ENCODE results near the gene PHLDA2. TPM values are rescaled to one million over a fixed set of nuclear protein-coding genes. Genes with fewer than 3 reads are reported as not detected.

PHLDA2 gene
- total and polyA plus RNA-seq, 4 experiments from 2014 or later: 0.58 to 1.9 (median 1.1) TPM

GRCh38 chr11:2880646-2881045 lies 48.6 kb downstream of the PHLDA2 start:
- Histone ChIP-seq H3K4me3 (ENCODE audit: low read length in 2 of 2) (no peak overlapping the region), H3K9me3 (ENCODE audit: control insufficient read depth in 1 of 2, low read length in 2 of 2) (no peaks in the 10 kb centered on the region), H3K36me3 (ENCODE audit: insufficient read depth, low read length) (no peaks in the 10 kb centered on the region), H3K27me3 (ENCODE audit: insufficient read depth, low read length) (no peaks in the 10 kb centered on the region), H3K27ac (ENCODE audit: low read depth, low read length) (no peak overlapping the region), H3K4me1 (ENCODE audit: insufficient read depth, low read length) (no peaks in the 10 kb centered on the region)
- Mint-ChIP-seq H3K4me1 (peaks cover 0 to 4% (median under 1%) of the 10 kb centered on the region in 4 donors), H3K27ac (peak overlapping the region in 1 of 7 donors; percentile 36), H3K36me3 (peaks cover 0 to 1% of the 10 kb centered on the region in 2 donors), H3K4me3 (no peak overlapping the region), H3K27me3 (peaks cover 0 to under 1% of the 10 kb centered on the region in 2 donors), H3K9me3 (peaks cover 0 to 4% (median under 1%) of the 10 kb centered on the region in 8 donors)
- POLR2A ChIA-PET (ENCODE audit: partially characterized antibody): no interaction called here
- intact Hi-C loops (cut with micrococcal nuclease): no loop called here
- CTCF ChIA-PET (ENCODE audit: partially characterized antibody): interaction anchor here (1.0 kb wide), 1 partner anchor 12 kb away, joined by 5 read pairs; no protein-coding TSS in a partner anchor
- DNase-seq: no peak

DNA sequence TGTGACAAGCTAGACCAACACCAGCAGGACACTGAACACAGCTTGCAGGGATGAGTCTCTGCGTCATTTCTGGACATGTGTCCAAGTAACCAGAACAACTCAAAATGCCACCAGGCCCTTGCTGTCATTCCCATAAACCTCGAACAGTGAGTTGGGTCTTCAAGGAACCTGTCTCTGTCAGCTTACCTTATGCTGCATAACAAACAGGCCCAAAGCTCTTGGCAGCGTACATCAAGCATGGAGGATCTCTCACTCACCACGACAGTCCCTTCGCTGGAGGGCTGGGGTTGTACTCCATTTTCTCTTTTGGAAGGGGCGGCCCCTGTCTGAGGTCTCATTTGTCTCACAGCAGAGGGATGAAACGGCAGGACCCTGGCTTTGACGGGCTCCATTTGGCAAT lies 50.4 kb downstream of the PHLDA2 start:
- ChIA-PET POLR2A (ENCODE audit: partially characterized antibody) (interaction anchor here (0.8 kb wide), 1 partner anchor 9 kb away, joined by 3 read pairs; no protein-coding TSS in a partner anchor), CTCF (ENCODE audit: partially characterized antibody) (interaction anchor here (1.2 to 4.0 kb wide), 4 partner anchors 7 to 346 kb away, joined by 3 to 25 read pairs (median 6); no protein-coding TSS in a partner anchor)
- H3K4me3 ChIP-seq (ENCODE audit: low read length in 2 of 2): no peak overlapping the region
- no peaks in the 10 kb centered on the region for H3K9me3 ChIP-seq (ENCODE audit: control insufficient read depth in 1 of 2, low read length in 2 of 2)
- H3K4me1 Mint-ChIP-seq: peaks cover 0 to 2% (median 0%) of the 10 kb centered on the region in 4 donors
- H3K27ac ChIP-seq (ENCODE audit: low read depth, low read length): no peak overlapping the region
- H3K9me3 Mint-ChIP-seq: peaks cover 0 to 8% (median 3%) of the 10 kb centered on the region in 8 donors
- peaks cover 0 to 3% of the 10 kb centered on the region in 2 donors for H3K36me3 Mint-ChIP-seq
- intact Hi-C loops (cut with micrococcal nuclease): no loop called here
- no peaks in the 10 kb centered on the region for H3K27me3 ChIP-seq (ENCODE audit: insufficient read depth, low read length)
- H3K4me1 ChIP-seq (ENCODE audit: insufficient read depth, low read length): no peaks in the 10 kb centered on the region
- no peaks in the 10 kb centered on the region for H3K36me3 ChIP-seq (ENCODE audit: insufficient read depth, low read length)
- H3K4me3 Mint-ChIP-seq: no peak overlapping the region
- H3K27me3 Mint-ChIP-seq: peaks cover 0 to 2% of the 10 kb centered on the region in 2 donors
- no peak for DNase-seq
- H3K27ac Mint-ChIP-seq: no peak overlapping the region

Other genes with a start within 250 kb of the PHLDA2 start
- gene KCNQ1OT1, start 229.4 kb downstream of the PHLDA2 start, total RNA-seq: under 1 TPM; 0.36 to 0.38 TPM
- gene KCNQ1OT1, start 229.4 kb downstream of the PHLDA2 start, polyA plus RNA-seq: under 1 TPM; 0.03 to 0.10 TPM
- 1 to 10 TPM; 4.9 to 6.1 TPM for gene CDKN1C, start 43.6 kb downstream of the PHLDA2 start, total RNA-seq
- under 1 TPM; 0.10 to 0.73 TPM for gene CDKN1C, start 43.6 kb downstream of the PHLDA2 start, polyA plus RNA-seq
- 100 to 1,000 TPM; 299 to 303 TPM for gene NAP1L4, start 62.9 kb upstream of the PHLDA2 start, total RNA-seq
- gene NAP1L4, start 62.9 kb upstream of the PHLDA2 start, polyA plus RNA-seq: 100 to 1,000 TPM; 153 to 160 TPM
- gene CARS1, start 128.0 kb upstream of the PHLDA2 start, total RNA-seq: 10 to 100 TPM; 71.0 to 80.3 TPM
- gene CARS1, start 128.0 kb upstream of the PHLDA2 start, polyA plus RNA-seq: 10 to 100 TPM; 37.1 to 43.1 TPM
- 1 to 10 TPM; 4.5 to 5.2 TPM for gene OSBPL5, start 235.9 kb upstream of the PHLDA2 start, total RNA-seq
- 1 to 10 TPM in 1 of 2 donors, under 1 TPM in 1; 0.75 to 1.2 TPM for gene OSBPL5, start 235.9 kb upstream of the PHLDA2 start, polyA plus RNA-seq